ENCODE measurements around the gene GHRH. TPM values are rescaled to one million over a fixed set of nuclear protein-coding genes. Genes with fewer than 3 reads are reported as not detected.

Gene GHRH
- total and polyA plus RNA-seq, 2 donors (not counting 1 experiment from before 2014, with no cell fraction given): not detected

GRCh38 chr20:37238935-37239451, 22.6 kb downstream of the GHRH start:
- no peaks in the 10 kb centered on the region for H3K4me1 ChIP-seq (ENCODE audit: control insufficient read depth in 2 of 2, insufficient read depth in 2 of 2, low read length in 2 of 2)
- no CpG with 5 or more reads among the region's 1 CpG for WGBS (ENCODE audit: insufficient coverage)
- H3K79me2 ChIP-seq (ENCODE audit: control insufficient read depth, insufficient read depth, low read length): no peaks in the 10 kb centered on the region
- H2AFZ ChIP-seq (ENCODE audit: insufficient read depth, low read depth, low read length, poor library complexity, severe bottlenecking): no peak overlapping the region
- H3K4me3 ChIP-seq (ENCODE audit: control extremely low read depth in 1 of 5, extremely low read depth in 1 of 5, insufficient read depth in 1 of 5, low read depth in 2 of 5, low read length in 4 of 5): no peak overlapping the region
- Mint-ChIP-seq H3K9me3 (ENCODE audit: insufficient read depth) (no peaks in the 10 kb centered on the region), H3K27ac (no peak overlapping the region), H3K4me1 (no peaks in the 10 kb centered on the region), H3K4me3 (no peak overlapping the region), H3K27me3 (no peaks in the 10 kb centered on the region)
- H3K9me3 ChIP-seq (ENCODE audit: control extremely low read depth in 1 of 3, control insufficient read depth in 2 of 3, insufficient read depth in 1 of 3, low read length in 2 of 3): no peaks in the 10 kb centered on the region
- no peak overlapping the region for H3K9ac ChIP-seq (ENCODE audit: low read length)
- no peak overlapping the region for H3K4me2 ChIP-seq (replicated peaks; ENCODE audit: low read depth, low read length, poor library complexity, severe bottlenecking)
- ChIA-PET CTCF (no interaction called here), POLR2A (no interaction called here)
- H3K36me3 ChIP-seq (replicated peaks in 1 of 2; ENCODE audit: control extremely low read depth in 1 of 2, control insufficient read depth in 1 of 2, extremely low read depth in 1 of 2, insufficient read depth in 2 of 2, low read length in 1 of 2): peaks cover 4 to 85% of the 10 kb centered on the region in 2 experiments
- no peaks in the 10 kb centered on the region for H4K20me1 ChIP-seq (ENCODE audit: control insufficient read depth, insufficient read depth, low read length, poor library complexity, severe bottlenecking)
- ATAC-seq (ENCODE audit: low read depth) (no peak), DNase-seq (no peak)
- no peaks in the 10 kb centered on the region for H3K27me3 ChIP-seq (replicated peaks in 1 of 4; ENCODE audit: control extremely low read depth in 1 of 4, control insufficient read depth in 3 of 4, insufficient read depth in 4 of 4, low read length in 3 of 4)
- H3K27ac ChIP-seq (ENCODE audit: low read length in 2 of 2): no peak overlapping the region
- intact Hi-C loops (cut with micrococcal nuclease): no loop called here
- TF ChIP-seq, protein P1, sequence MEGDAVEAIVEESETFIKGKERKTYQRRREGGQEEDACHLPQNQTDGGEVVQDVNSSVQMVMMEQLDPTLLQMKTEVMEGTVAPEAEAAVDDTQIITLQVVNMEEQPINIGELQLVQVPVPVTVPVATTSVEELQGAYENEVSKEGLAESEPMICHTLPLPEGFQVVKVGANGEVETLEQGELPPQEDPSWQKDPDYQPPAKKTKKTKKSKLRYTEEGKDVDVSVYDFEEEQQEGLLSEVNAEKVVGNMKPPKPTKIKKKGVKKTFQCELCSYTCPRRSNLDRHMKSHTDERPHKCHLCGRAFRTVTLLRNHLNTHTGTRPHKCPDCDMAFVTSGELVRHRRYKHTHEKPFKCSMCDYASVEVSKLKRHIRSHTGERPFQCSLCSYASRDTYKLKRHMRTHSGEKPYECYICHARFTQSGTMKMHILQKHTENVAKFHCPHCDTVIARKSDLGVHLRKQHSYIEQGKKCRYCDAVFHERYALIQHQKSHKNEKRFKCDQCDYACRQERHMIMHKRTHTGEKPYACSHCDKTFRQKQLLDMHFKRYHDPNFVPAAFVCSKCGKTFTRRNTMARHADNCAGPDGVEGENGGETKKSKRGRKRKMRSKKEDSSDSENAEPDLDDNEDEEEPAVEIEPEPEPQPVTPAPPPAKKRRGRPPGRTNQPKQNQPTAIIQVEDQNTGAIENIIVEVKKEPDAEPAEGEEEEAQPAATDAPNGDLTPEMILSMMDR (IDR thresholded peaks at IDR 0.05): no peak
- TF ChIP-seq EZH2 (IDR thresholded peaks at IDR 0.05; ENCODE audit: borderline replicate concordance, insufficient read depth, low read depth, low read length, poor library complexity, severe bottlenecking): no peak

DNA sequence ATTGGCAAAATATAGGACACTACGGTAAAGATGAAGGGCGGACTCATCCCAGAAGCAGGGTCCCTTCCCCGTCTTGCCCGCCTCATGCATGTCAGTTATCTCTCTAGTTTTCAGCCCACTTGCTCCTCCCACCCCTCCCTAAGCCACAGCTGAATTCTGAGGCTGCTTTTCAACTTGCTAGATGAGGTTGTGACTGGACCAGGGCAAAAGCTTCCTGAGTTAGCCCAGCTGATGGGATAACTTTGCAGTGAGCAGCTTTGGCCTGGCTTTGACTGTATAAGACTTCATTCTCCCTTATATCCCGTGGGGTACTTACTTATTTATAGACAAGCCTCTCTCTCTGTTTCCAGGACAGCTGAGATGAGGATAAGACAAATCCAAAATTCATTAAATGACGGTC, 23.2 kb downstream of the GHRH start:
- ATAC-seq (ENCODE audit: low read depth) (no peak), DNase-seq (no peak)
- no peaks in the 10 kb centered on the region for H3K4me1 Mint-ChIP-seq
- Histone ChIP-seq H3K36me3 (replicated peaks in 1 of 2; ENCODE audit: control extremely low read depth in 1 of 2, control insufficient read depth in 1 of 2, extremely low read depth in 1 of 2, insufficient read depth in 2 of 2, low read length in 1 of 2) (peaks cover 4 to 91% of the 10 kb centered on the region in 2 experiments), H4K20me1 (ENCODE audit: control insufficient read depth, insufficient read depth, low read length, poor library complexity, severe bottlenecking) (no peaks in the 10 kb centered on the region), H3K4me3 (ENCODE audit: control extremely low read depth in 1 of 5, extremely low read depth in 1 of 5, insufficient read depth in 1 of 5, low read depth in 2 of 5, low read length in 4 of 5) (no peak overlapping the region), H3K9me3 (ENCODE audit: control extremely low read depth in 1 of 3, control insufficient read depth in 2 of 3, insufficient read depth in 1 of 3, low read length in 2 of 3) (no peaks in the 10 kb centered on the region), H2AFZ (ENCODE audit: insufficient read depth, low read depth, low read length, poor library complexity, severe bottlenecking) (no peak overlapping the region), H3K27ac (ENCODE audit: low read length in 2 of 2) (no peak overlapping the region), H3K4me2 (replicated peaks; ENCODE audit: low read depth, low read length, poor library complexity, severe bottlenecking) (no peak overlapping the region), H3K4me1 (ENCODE audit: control insufficient read depth in 2 of 2, insufficient read depth in 2 of 2, low read length in 2 of 2) (no peaks in the 10 kb centered on the region), H3K9ac (ENCODE audit: low read length) (no peak overlapping the region), H3K79me2 (ENCODE audit: control insufficient read depth, insufficient read depth, low read length) (no peaks in the 10 kb centered on the region), H3K27me3 (replicated peaks in 1 of 4; ENCODE audit: control extremely low read depth in 1 of 4, control insufficient read depth in 3 of 4, insufficient read depth in 4 of 4, low read length in 3 of 4) (no peaks in the 10 kb centered on the region)
- ChIA-PET CTCF (no interaction called here), POLR2A (no interaction called here)
- no peak overlapping the region for H3K4me3 Mint-ChIP-seq
- intact Hi-C loops (cut with micrococcal nuclease): no loop called here
- no peaks in the 10 kb centered on the region for H3K9me3 Mint-ChIP-seq (ENCODE audit: insufficient read depth)
- no peaks in the 10 kb centered on the region for H3K27me3 Mint-ChIP-seq
- no peak overlapping the region for H3K27ac Mint-ChIP-seq
- WGBS (ENCODE audit: insufficient coverage): 96% methylated on average over 5 of the region's 6 CpGs
- no peak for TF ChIP-seq EZH2 (IDR thresholded peaks at IDR 0.05; ENCODE audit: borderline replicate concordance, insufficient read depth, low read depth, low read length, poor library complexity, severe bottlenecking)
- TF ChIP-seq, protein P1 (IDR thresholded peaks at IDR 0.05): no peak
